Activated CD8-positive, alpha-beta memory T cell treated with anti-CD3 and anti-CD28 coated beads for 48 hours (primary cell): ENCODE results near the gene ERCC6L2.

Source experiments
- DNase-seq, 3 experiments: peaks; one replicate each; pipeline ENCODE4 v3.0.0-alpha.2; 2020; ENCODE audit warnings: low read depth in 2 of 3, low spot score in 2 of 3

Gene ERCC6L2

DNA sequence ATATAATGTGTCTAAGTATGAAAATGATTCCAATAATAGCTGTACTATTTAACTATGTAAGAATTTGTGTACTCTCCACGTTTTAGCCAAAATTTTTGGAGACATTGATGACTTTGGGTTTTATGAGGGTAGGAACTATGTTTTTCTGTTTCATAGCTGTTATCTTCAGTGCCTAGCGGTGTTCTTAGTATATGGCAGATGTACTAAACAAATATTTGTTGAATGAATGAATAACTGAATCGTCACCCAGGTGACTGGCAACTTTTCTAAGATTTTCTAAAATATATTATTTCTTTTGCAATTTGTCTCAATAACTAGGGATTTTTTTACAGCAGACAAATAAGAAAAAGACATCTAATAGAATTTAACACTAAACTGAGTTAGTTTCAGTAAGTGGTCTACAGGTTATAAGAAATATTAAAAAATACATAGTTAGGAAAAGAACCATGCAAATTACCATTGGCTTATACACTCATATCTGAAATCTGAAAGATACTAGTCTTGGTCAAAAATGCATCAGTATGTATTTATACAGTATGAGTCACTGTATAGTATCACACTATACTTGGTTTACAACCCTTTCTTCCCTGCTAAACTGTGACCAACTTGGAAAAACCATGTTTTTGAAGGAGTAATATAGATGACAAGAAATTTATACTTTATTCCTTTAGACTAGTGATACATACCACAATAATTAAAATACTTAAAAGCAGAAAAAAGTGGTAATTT is 10.5 kb upstream of the ERCC6L2 start:
- DNase-seq, result no peak

DNA sequence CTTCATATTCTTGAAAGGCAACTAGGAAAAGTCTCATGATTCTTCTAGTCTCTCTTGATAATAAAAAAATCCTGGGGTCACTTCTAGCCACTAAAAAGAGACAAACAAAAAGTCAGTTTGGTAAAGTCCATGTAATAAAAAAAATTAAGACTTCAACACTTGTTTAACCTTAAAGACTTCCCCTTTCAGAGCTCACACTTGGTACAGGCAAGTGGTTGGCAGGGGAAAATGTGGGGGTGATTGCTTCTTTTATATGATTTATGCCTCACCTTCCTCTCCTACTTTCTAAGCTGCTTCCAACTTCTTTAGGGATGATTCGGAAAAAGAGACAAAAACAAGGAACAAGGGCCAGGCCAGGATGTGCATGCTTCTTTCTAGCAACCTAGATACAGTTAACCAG is 5.1 kb upstream of the ERCC6L2 start:
- DNase-seq, result no peak

- no peak for DNase-seq
Observed at GRCh38 chr9:95870906-95871305, 4.6 kb upstream of the ERCC6L2 start.

- DNase-seq, result no peak
Observed at GRCh38 chr9:95874303-95874988, 1.0 kb upstream of the ERCC6L2 start.

- peak; percentile 22 to 52 (median 44) for DNase-seq
Observed at GRCh38 chr9:95874989-95875304, 544 bp upstream of the ERCC6L2 start.

DNA sequence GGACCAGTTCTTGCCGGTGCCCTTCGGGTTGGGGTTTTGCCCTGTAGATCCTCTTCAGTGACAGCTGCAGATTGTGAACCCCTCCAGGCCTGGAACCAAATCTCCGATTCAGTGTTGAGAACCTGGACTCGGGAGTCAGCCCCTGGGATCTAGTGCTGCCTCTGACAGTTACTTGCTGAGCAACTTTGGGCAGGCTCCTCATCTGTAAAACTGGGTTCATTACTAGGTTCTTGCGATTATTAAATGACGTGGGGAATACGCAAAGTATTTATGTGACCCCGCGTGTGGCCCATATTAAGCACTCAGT is 600 bp downstream of the ERCC6L2 start:
- no peak for DNase-seq

DNA sequence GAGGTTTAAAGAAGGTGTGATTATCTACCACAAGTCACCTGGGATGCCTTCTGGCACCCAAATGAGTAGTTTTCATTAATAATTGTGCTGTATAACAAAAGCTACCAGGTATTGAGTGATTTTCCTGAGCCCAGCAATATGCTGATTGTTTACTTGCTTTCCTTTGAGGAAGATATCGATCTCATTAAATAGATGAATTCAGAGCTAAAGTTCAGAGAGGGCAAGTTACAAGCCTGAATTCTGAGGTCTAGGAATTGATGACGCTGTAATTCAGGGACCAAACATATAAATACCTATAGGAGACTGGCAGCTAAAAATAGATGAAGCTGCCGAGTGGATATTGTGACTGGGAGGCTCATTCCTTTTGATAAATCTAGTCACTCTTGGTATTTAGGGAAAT is 1.1 kb downstream of the ERCC6L2 start:
- no peak for DNase-seq

GRCh38 chr9:95877984-95878383 is 2.5 kb downstream of the ERCC6L2 start:
- no peak for DNase-seq

- DNase-seq, result no peak
Observed at GRCh38 chr9:95879591-95879990, 4.1 kb downstream of the ERCC6L2 start.

DNA sequence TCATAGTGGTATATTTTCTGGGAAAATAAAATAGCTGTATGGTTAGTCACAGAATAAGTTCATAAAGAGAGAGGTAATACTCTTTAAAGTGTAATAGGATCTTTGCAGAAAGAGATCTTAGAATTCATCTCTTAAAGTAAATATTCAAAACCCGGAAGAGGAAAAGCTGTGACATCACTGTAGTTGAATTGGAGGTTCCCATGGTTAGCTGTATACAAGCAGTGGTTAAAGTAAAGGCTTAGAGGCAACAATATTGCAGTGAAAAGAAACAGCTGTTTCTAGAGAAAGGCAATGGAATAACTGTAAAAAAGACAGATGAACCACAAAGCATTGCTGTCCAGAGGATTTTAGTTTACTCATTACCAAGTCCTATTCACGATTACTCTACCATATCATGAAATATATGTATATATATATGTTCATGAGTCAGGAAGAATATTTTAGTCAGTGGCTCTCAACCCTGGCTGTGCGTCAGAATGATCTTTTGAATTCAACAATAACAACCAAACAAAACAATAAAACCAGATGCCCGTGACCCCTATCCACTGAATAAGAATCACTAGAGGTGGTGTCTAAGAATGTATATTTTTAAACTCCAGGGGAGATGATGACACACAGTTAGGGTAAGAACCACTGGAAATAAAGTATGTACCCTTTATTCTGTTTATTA is 4.7 kb downstream of the ERCC6L2 start:
- no peak for DNase-seq

DNA sequence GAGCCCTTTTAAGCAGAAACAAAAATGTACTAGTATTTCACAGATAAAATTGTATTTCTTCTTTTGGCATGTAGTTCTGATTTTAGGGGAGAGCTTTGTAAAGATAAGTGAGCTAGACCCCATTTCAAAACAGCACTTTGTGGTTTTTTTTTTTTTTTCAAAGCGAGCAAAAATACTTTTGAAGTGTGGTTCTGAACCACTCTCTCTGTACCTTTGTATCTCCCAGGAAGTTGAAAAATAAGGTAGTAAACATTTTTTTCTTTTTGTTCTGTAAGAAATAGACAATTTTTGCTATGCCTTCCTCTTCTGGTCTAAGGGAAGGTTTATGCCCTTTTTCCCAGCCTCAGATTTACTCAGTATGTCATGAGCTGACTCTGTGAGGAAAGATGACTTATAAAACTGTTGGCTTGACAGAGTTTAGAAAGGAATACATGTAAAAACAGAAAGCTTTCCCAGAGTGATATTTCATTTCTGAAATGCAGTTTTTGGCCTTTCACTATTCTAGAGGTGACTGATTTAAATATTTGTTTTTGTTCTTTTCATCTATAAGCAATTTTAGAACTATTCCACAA is 12.5 kb downstream of the ERCC6L2 start:
- no peak for DNase-seq

DNA sequence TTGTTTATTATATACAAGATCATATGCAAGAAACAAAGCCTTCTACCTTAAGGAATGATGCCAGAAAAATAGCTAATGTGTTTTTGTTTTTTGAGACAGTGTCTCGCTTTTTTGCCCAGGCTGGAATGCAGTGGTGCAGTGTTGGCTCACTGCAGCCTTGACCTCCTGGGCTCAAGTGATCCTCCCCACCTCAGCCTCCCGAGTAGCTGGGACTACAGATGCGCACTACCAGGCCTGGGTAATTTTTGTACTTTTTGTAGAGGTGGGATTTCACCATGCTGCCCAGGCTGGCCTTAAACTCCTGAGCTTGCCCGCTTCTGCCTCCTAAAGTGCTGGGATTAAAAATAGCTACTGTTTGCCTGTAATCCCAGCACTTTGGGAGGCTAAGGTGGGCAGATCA is 15.1 kb downstream of the ERCC6L2 start:
- DNase-seq, result no peak

- no peak for DNase-seq
Observed at GRCh38 chr9:95891067-95891671, 15.7 kb downstream of the ERCC6L2 start.

- no peak for DNase-seq
Observed at GRCh38 chr9:95892690-95893089, 17.2 kb downstream of the ERCC6L2 start.

GRCh38 chr9:95896580-95896979 is 21.1 kb downstream of the ERCC6L2 start:
- DNase-seq, result no peak

DNA sequence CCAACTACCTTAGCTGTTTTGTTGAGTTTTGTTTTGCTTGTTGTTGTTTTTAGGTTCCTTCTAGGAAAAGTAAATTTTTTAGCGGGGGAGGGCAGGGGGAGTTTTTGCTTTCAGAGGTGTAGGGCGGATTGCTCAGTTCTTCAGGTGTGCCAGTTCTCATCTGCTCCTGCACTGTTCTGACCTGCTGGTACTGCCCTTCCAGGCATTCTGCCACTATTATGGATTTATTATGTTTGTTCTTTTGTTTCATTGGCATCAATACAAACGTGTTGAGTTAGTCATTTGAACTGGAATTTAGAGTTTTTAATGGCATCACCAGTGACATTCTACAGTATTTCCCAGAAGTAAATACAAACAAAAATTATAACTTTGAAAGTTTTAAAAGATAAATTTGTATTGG is 26.0 kb downstream of the ERCC6L2 start:
- no peak for DNase-seq

- no peak for DNase-seq
Observed at GRCh38 chr9:95903398-95903797, 27.9 kb downstream of the ERCC6L2 start.

- no peak for DNase-seq
Observed at GRCh38 chr9:95907794-95908193, 32.3 kb downstream of the ERCC6L2 start.

DNA sequence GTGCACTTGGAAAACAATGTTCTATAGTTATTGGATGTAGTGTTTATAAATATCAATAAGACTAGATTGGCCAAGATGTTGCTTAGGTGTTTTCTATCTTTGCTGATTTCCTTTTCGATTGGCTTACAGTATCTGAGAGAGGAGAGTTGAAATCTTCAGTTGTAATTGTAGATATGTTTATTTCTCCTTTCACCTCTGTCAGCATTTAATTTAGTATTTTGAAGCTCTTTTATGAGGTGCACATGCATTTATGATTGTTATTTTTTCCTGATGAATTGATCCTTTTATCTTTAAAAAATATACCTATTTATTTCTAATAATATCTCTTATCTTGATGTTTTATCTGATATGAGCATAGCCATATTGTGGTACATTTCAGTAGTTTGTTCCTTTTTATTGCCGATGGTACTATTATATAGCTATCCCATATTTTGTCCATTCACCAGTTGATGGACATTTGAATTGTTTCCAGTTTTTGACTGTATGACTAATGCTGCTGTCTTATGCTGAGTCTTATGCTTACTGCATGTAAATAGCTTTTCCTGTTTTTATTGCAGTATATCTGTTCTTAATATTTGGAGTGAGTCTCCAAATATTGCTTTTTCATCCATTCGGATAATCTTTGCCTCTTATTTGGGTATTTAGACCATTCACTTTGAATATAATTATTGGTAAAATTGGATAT is 34.7 kb downstream of the ERCC6L2 start:
- DNase-seq, result no peak

- DNase-seq, result no peak
Observed at GRCh38 chr9:95910770-95911340, 35.4 kb downstream of the ERCC6L2 start.

DNA sequence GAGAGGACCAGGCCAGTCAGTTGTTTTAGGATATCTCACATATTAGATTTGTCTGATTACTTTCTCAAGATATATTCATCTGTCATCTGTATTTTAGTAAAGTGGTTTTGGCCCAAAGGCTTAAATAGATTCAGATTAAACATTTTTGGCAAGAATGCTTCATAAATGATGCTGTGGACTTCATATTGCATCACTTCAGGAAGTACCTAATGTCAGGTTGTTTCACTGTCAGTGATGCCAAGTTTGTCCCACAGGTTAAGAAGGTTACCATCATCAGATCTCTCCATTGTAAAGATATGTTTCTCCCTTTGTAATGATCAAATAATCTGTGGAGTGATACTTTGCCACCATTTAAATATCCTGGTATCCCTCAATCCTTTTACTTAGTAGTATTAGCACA is 37.3 kb downstream of the ERCC6L2 start:
- DNase-seq, result no peak
